ENCODE measurements around the gene TGM3.

TGM3 gene

GRCh38 chr20:2283706-2284423 lies 11.9 kb upstream of the TGM3 start:
- Histone ChIP-seq H3K36me3 (replicated peaks in 1 of 2; ENCODE audit: control insufficient read depth in 2 of 2, insufficient read depth in 2 of 2, low read length in 2 of 2) (no peaks in the 10 kb centered on the region), H2BK120ac (ENCODE audit: low read depth, low read length) (no peak overlapping the region), H2BK5ac (ENCODE audit: low read length) (no peak overlapping the region), H3K23ac (ENCODE audit: low read depth, low read length, poor library complexity) (no peak overlapping the region), H3K4me3 (ENCODE audit: low read length in 2 of 2) (no peak overlapping the region), H3K4ac (ENCODE audit: low read length) (no peak overlapping the region), H2AFZ (ENCODE audit: low read length) (no peak overlapping the region), H3K4me1 (ENCODE audit: control insufficient read depth in 2 of 2, insufficient read depth in 1 of 2, low read depth in 1 of 2, low read length in 2 of 2) (no peaks in the 10 kb centered on the region), H3K14ac (ENCODE audit: low read length) (no peak overlapping the region), H3K4me2 (ENCODE audit: insufficient read depth, low read length, poor library complexity, severe bottlenecking) (no peak overlapping the region), H3K9ac (ENCODE audit: low read depth, low read length, poor library complexity) (no peak overlapping the region), H3K79me1 (ENCODE audit: low read depth, low read length) (no peaks in the 10 kb centered on the region), H4K8ac (ENCODE audit: low read depth, low read length) (no peak overlapping the region), H3K18ac (ENCODE audit: low read length) (no peak overlapping the region), H3K27ac (replicated peaks; ENCODE audit: low read length) (no peak overlapping the region), H2BK15ac (ENCODE audit: low read length) (no peak overlapping the region), H3K27me3 (ENCODE audit: control insufficient read depth in 3 of 3, insufficient read depth in 3 of 3, low read depth in 1 of 3, low read length in 3 of 3) (peaks cover 0 to 2% (median 0%) of the 10 kb centered on the region in 3 experiments), H4K91ac (ENCODE audit: low read depth, low read length, poor library complexity) (no peak overlapping the region), H2AK5ac (ENCODE audit: low read depth, low read length) (no peak overlapping the region), H3K9me3 (replicated peaks in 1 of 2; ENCODE audit: control insufficient read depth in 2 of 2, insufficient read depth in 1 of 2, low read depth in 1 of 2, low read length in 2 of 2) (peaks cover 0 to 4% of the 10 kb centered on the region in 2 donors), H2BK12ac (ENCODE audit: low read length) (no peak overlapping the region)
- WGBS, 2 donors (ENCODE audit: extremely low coverage in 2 of 2, insufficient read length in 2 of 2, insufficient replicate concordance in 1 of 2) = no CpG with 5 or more reads among the region's 4 CpGs
- no peak for DNase-seq (ENCODE audit: low spot score)

- Histone ChIP-seq H3K4ac (ENCODE audit: low read length) (no peak overlapping the region), H2BK120ac (ENCODE audit: low read depth, low read length) (no peak overlapping the region), H4K8ac (ENCODE audit: low read depth, low read length) (no peak overlapping the region), H2BK12ac (ENCODE audit: low read length) (no peak overlapping the region), H3K4me2 (ENCODE audit: insufficient read depth, low read length, poor library complexity, severe bottlenecking) (no peak overlapping the region), H3K23ac (ENCODE audit: low read depth, low read length, poor library complexity) (no peak overlapping the region), H2BK15ac (ENCODE audit: low read length) (no peak overlapping the region), H3K27me3 (ENCODE audit: control insufficient read depth in 3 of 3, insufficient read depth in 3 of 3, low read depth in 1 of 3, low read length in 3 of 3) (no peaks in the 10 kb centered on the region), H3K9ac (ENCODE audit: low read depth, low read length, poor library complexity) (no peak overlapping the region), H3K4me3 (ENCODE audit: low read length in 2 of 2) (no peak overlapping the region), H2AK5ac (ENCODE audit: low read depth, low read length) (no peak overlapping the region), H2BK5ac (ENCODE audit: low read length) (no peak overlapping the region), H3K18ac (ENCODE audit: low read length) (no peak overlapping the region), H3K4me1 (ENCODE audit: control insufficient read depth in 2 of 2, insufficient read depth in 1 of 2, low read depth in 1 of 2, low read length in 2 of 2) (peaks cover 2 to 3% of the 10 kb centered on the region in 2 donors), H3K14ac (ENCODE audit: low read length) (no peak overlapping the region), H2AFZ (ENCODE audit: low read length) (no peak overlapping the region), H4K91ac (ENCODE audit: low read depth, low read length, poor library complexity) (no peak overlapping the region), H3K27ac (replicated peaks; ENCODE audit: low read length) (no peak overlapping the region), H3K36me3 (replicated peaks in 1 of 2; ENCODE audit: control insufficient read depth in 2 of 2, insufficient read depth in 2 of 2, low read length in 2 of 2) (no peaks in the 10 kb centered on the region), H3K79me1 (ENCODE audit: low read depth, low read length) (no peaks in the 10 kb centered on the region), H3K9me3 (replicated peaks in 1 of 2; ENCODE audit: control insufficient read depth in 2 of 2, insufficient read depth in 1 of 2, low read depth in 1 of 2, low read length in 2 of 2) (peaks cover 0 to 4% of the 10 kb centered on the region in 2 donors)
- DNase-seq (ENCODE audit: low spot score) = no peak
- no CpG with 5 or more reads among the region's 2 CpGs for WGBS, 2 donors (ENCODE audit: extremely low coverage in 2 of 2, insufficient read length in 2 of 2, insufficient replicate concordance in 1 of 2)
Observed at GRCh38 chr20:2285193-2285592, 10.6 kb upstream of the TGM3 start.

GRCh38 chr20:2285613-2286012 lies 10.2 kb upstream of the TGM3 start:
- no peak for DNase-seq (ENCODE audit: low spot score)
- Histone ChIP-seq H4K8ac (ENCODE audit: low read depth, low read length) (no peak overlapping the region), H3K18ac (ENCODE audit: low read length) (no peak overlapping the region), H3K4me1 (ENCODE audit: control insufficient read depth in 2 of 2, insufficient read depth in 1 of 2, low read depth in 1 of 2, low read length in 2 of 2) (peaks cover 2 to 3% of the 10 kb centered on the region in 2 donors), H2BK15ac (ENCODE audit: low read length) (no peak overlapping the region), H3K4ac (ENCODE audit: low read length) (no peak overlapping the region), H3K14ac (ENCODE audit: low read length) (no peak overlapping the region), H2BK5ac (ENCODE audit: low read length) (no peak overlapping the region), H3K27me3 (ENCODE audit: control insufficient read depth in 3 of 3, insufficient read depth in 3 of 3, low read depth in 1 of 3, low read length in 3 of 3) (no peaks in the 10 kb centered on the region), H2AFZ (ENCODE audit: low read length) (no peak overlapping the region), H3K79me1 (ENCODE audit: low read depth, low read length) (no peaks in the 10 kb centered on the region), H3K23ac (ENCODE audit: low read depth, low read length, poor library complexity) (no peak overlapping the region), H3K27ac (replicated peaks; ENCODE audit: low read length) (no peak overlapping the region), H3K9ac (ENCODE audit: low read depth, low read length, poor library complexity) (no peak overlapping the region), H3K4me3 (ENCODE audit: low read length in 2 of 2) (no peak overlapping the region), H2AK5ac (ENCODE audit: low read depth, low read length) (no peak overlapping the region), H3K4me2 (ENCODE audit: insufficient read depth, low read length, poor library complexity, severe bottlenecking) (no peak overlapping the region), H3K9me3 (replicated peaks in 1 of 2; ENCODE audit: control insufficient read depth in 2 of 2, insufficient read depth in 1 of 2, low read depth in 1 of 2, low read length in 2 of 2) (peaks cover 0 to 1% of the 10 kb centered on the region in 2 donors), H4K91ac (ENCODE audit: low read depth, low read length, poor library complexity) (no peak overlapping the region), H2BK12ac (ENCODE audit: low read length) (no peak overlapping the region), H2BK120ac (ENCODE audit: low read depth, low read length) (no peak overlapping the region), H3K36me3 (replicated peaks in 1 of 2; ENCODE audit: control insufficient read depth in 2 of 2, insufficient read depth in 2 of 2, low read length in 2 of 2) (no peaks in the 10 kb centered on the region)
- no CpG with 5 or more reads among the region's 4 CpGs for WGBS, 2 donors (ENCODE audit: extremely low coverage in 2 of 2, insufficient read length in 2 of 2, insufficient replicate concordance in 1 of 2)

GRCh38 chr20:2287504-2287903 lies 8.3 kb upstream of the TGM3 start:
- H3K4ac ChIP-seq (ENCODE audit: low read length) = no peak overlapping the region
- no peak overlapping the region for H3K27ac ChIP-seq (replicated peaks; ENCODE audit: low read length)
- no peak overlapping the region for H2BK120ac ChIP-seq (ENCODE audit: low read depth, low read length)
- no peak overlapping the region for H3K9ac ChIP-seq (ENCODE audit: low read depth, low read length, poor library complexity)
- no peak overlapping the region for H2BK5ac ChIP-seq (ENCODE audit: low read length)
- H3K79me1 ChIP-seq (ENCODE audit: low read depth, low read length) = no peaks in the 10 kb centered on the region
- H2AK5ac ChIP-seq (ENCODE audit: low read depth, low read length) = no peak overlapping the region
- H2BK15ac ChIP-seq (ENCODE audit: low read length) = no peak overlapping the region
- DNase-seq (ENCODE audit: low spot score) = no peak
- H3K4me2 ChIP-seq (ENCODE audit: insufficient read depth, low read length, poor library complexity, severe bottlenecking) = no peak overlapping the region
- peaks cover 2 to 3% of the 10 kb centered on the region in 2 donors for H3K4me1 ChIP-seq (ENCODE audit: control insufficient read depth in 2 of 2, insufficient read depth in 1 of 2, low read depth in 1 of 2, low read length in 2 of 2)
- H4K91ac ChIP-seq (ENCODE audit: low read depth, low read length, poor library complexity) = no peak overlapping the region
- no peak overlapping the region for H3K18ac ChIP-seq (ENCODE audit: low read length)
- H3K36me3 ChIP-seq (replicated peaks in 1 of 2; ENCODE audit: control insufficient read depth in 2 of 2, insufficient read depth in 2 of 2, low read length in 2 of 2) = no peaks in the 10 kb centered on the region
- H3K14ac ChIP-seq (ENCODE audit: low read length) = no peak overlapping the region
- H3K9me3 ChIP-seq (replicated peaks in 1 of 2; ENCODE audit: control insufficient read depth in 2 of 2, insufficient read depth in 1 of 2, low read depth in 1 of 2, low read length in 2 of 2) = no peaks in the 10 kb centered on the region
- WGBS, 2 donors (ENCODE audit: extremely low coverage in 2 of 2, insufficient read length in 2 of 2, insufficient replicate concordance in 1 of 2) = no CpG with 5 or more reads among the region's 3 CpGs
- no peak overlapping the region for H2BK12ac ChIP-seq (ENCODE audit: low read length)
- no peak overlapping the region for H3K23ac ChIP-seq (ENCODE audit: low read depth, low read length, poor library complexity)
- no peak overlapping the region for H4K8ac ChIP-seq (ENCODE audit: low read depth, low read length)
- no peak overlapping the region for H2AFZ ChIP-seq (ENCODE audit: low read length)
- H3K27me3 ChIP-seq (ENCODE audit: control insufficient read depth in 3 of 3, insufficient read depth in 3 of 3, low read depth in 1 of 3, low read length in 3 of 3) = no peaks in the 10 kb centered on the region
- no peak overlapping the region for H3K4me3 ChIP-seq (ENCODE audit: low read length in 2 of 2)
